ENCODE data around the gene KRT34.
"Not testable (repeated sequence)": the region's sequence is repeated elsewhere in the genome, so short reads cannot be mapped to it uniquely, and the experiment has no call there.

Gene KRT34

DNA sequence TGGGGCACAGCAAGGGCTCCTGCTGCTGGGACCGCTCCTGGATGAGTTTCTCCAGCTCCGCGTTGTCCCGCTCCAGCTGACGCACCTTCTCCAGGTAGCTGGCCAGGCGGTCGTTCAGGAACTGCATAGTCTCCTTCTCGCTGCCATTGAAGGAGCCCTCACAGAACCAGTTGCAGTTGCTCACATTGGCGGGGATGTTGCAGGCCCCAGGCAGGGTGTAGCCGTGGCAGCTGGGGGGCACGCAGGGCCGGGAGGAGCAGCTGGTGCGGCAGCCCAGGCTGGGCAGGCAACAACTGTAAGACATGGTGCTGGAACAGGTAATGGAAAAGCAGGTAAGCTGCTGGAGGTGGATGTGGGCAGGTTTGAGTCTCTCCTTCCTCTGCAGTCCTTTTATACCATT lies at the start of gene KRT34:
Gene KRT34, minus strand, starts transcription at position 364 of the 400 bp plus-strand sequence. Its CDS starts 60 bp downstream, at position 304.
- H3K9ac ChIP-seq (ENCODE audit: low read length); H3K27ac ChIP-seq (ENCODE audit: low read depth, low read length): not testable (repeated sequence)

DNA sequence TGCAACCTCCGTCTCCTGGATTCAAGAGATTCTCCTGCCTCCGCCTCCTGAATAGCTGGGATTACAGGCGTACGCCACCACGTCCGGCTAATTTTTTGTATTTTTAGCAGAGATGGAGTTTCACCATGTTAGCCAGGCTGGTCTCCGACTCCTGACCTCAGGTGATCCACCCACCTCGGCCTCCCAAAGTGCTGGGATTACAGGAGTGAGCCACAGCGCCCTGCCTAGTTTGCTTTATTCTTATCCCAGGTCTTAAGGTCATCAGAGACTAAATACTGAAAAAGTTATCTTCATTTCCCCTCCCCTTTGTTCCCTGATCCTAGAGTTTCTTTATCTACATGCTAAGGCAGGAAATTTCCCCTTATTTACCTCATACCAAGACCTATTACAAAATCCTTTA lies 48.3 kb upstream of the KRT34 start:
- H2AFZ ChIP-seq (ENCODE audit: low read depth, low read length, severe bottlenecking); H3K79me2 ChIP-seq (ENCODE audit: insufficient read depth, low read length); H3K9ac ChIP-seq (ENCODE audit: low read length); H3K27me3 ChIP-seq (ENCODE audit: low read length); H4K20me1 ChIP-seq (ENCODE audit: low read depth, low read length); H3K9me2 ChIP-seq (replicated peaks; ENCODE audit: insufficient read depth, low read length); H3K9me3 ChIP-seq (ENCODE audit: insufficient read depth, low read length); H3K4me2 ChIP-seq (ENCODE audit: low read depth, low read length, poor library complexity, severe bottlenecking); H3K36me3 ChIP-seq (ENCODE audit: low read length); H3K27ac ChIP-seq (ENCODE audit: low read depth, low read length); H3K4me3 ChIP-seq (ENCODE audit: insufficient read depth, low read length, poor library complexity, severe bottlenecking); H3F3A ChIP-seq (ENCODE audit: insufficient read depth): not testable (repeated sequence)

More for the DNA sequence above, at the start of gene KRT34:
- not testable (repeated sequence) for H3K9me2 ChIP-seq (replicated peaks; ENCODE audit: insufficient read depth, low read length); H3K79me2 ChIP-seq (ENCODE audit: insufficient read depth, low read length); H3K4me2 ChIP-seq (ENCODE audit: low read depth, low read length, poor library complexity, severe bottlenecking); H2AFZ ChIP-seq (ENCODE audit: low read depth, low read length, severe bottlenecking); H3K27me3 ChIP-seq (ENCODE audit: low read length); H3F3A ChIP-seq (ENCODE audit: insufficient read depth); H4K20me1 ChIP-seq (ENCODE audit: low read depth, low read length); H3K4me3 ChIP-seq (ENCODE audit: insufficient read depth, low read length, poor library complexity, severe bottlenecking); H3K9me3 ChIP-seq (ENCODE audit: insufficient read depth, low read length); H3K36me3 ChIP-seq (ENCODE audit: low read length)

DNA sequence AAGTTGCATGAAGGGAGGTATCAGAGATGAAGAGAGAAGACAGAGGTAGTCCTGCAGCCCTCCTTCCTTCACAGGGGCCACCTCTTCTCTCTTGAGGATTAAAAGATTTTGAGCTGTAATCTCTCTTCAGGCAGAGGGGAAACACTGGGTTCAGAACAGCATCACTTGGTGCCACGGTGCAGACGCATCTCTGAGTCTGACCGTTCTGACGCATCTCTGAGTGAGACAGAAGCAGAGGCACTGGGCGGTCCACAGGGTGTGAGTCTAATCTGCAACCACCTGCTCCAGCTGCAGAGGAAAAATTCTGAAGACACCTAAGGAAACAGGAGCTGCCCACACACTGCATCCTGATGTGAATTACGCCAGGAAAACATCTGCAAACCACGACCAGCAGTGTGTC lies 47.6 kb upstream of the KRT34 start:
- Histone ChIP-seq H3F3A (ENCODE audit: insufficient read depth) (no peaks in the 10 kb centered on the region), H3K27ac (ENCODE audit: low read depth, low read length) (no peak overlapping the region), H3K9ac (ENCODE audit: low read length) (no peak overlapping the region), H2AFZ (ENCODE audit: low read depth, low read length, severe bottlenecking) (no peak overlapping the region), H3K79me2 (ENCODE audit: insufficient read depth, low read length) (no peaks in the 10 kb centered on the region), H4K20me1 (ENCODE audit: low read depth, low read length) (no peaks in the 10 kb centered on the region), H3K9me2 (replicated peaks; ENCODE audit: insufficient read depth, low read length) (no peaks in the 10 kb centered on the region), H3K9me3 (ENCODE audit: insufficient read depth, low read length) (no peaks in the 10 kb centered on the region), H3K4me3 (ENCODE audit: insufficient read depth, low read length, poor library complexity, severe bottlenecking) (no peak overlapping the region), H3K36me3 (ENCODE audit: low read length) (no peaks in the 10 kb centered on the region), H3K27me3 (ENCODE audit: low read length) (no peaks in the 10 kb centered on the region), H3K4me2 (ENCODE audit: low read depth, low read length, poor library complexity, severe bottlenecking) (no peak overlapping the region)
- TF ChIP-seq EZH2phosphoT487 (conservative IDR thresholded peaks at IDR 0.05; ENCODE audit: low read length), result no peak
- TF ChIP-seq, protein P1, sequence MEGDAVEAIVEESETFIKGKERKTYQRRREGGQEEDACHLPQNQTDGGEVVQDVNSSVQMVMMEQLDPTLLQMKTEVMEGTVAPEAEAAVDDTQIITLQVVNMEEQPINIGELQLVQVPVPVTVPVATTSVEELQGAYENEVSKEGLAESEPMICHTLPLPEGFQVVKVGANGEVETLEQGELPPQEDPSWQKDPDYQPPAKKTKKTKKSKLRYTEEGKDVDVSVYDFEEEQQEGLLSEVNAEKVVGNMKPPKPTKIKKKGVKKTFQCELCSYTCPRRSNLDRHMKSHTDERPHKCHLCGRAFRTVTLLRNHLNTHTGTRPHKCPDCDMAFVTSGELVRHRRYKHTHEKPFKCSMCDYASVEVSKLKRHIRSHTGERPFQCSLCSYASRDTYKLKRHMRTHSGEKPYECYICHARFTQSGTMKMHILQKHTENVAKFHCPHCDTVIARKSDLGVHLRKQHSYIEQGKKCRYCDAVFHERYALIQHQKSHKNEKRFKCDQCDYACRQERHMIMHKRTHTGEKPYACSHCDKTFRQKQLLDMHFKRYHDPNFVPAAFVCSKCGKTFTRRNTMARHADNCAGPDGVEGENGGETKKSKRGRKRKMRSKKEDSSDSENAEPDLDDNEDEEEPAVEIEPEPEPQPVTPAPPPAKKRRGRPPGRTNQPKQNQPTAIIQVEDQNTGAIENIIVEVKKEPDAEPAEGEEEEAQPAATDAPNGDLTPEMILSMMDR (IDR thresholded peaks at IDR 0.05; ENCODE audit: insufficient read depth, low read length, poor library complexity, severe bottlenecking), result no peak

DNA sequence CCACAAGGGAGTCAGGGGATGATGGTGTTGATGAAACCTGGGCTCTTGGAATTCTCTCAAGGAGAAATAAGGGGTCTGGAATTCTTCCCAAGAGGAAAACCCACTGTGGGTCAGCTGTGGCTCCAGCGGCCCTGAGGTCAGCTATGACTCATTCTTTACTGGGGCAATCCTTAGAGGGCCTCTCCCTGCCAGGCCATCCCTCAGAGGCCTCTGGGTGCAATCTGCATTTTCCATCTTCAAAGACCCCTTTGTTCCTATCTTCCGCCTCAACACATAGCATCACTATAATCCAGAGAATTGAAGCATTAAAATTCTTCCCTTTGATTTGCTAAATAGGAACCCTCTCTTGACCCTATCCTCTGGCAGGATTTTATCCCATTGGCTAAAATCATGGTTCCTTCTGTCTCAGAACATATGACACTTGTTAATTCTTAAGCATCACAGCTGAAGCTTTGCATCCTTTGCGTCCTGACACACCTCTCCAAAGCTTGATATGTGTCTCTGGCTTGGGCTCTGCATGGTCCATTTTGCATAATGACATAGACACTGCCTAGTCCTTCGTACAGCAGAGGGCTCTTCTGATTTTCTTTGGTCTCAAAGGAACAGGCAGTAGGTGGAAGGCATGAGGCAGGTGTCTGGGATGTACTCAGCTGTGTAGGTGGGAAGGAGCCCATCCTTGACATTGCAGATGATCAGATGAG lies 46.6 kb upstream of the KRT34 start:
- no peaks in the 10 kb centered on the region for H3K9me3 ChIP-seq (ENCODE audit: insufficient read depth, low read length)
- no peaks in the 10 kb centered on the region for H3F3A ChIP-seq (ENCODE audit: insufficient read depth)
- no peaks in the 10 kb centered on the region for H3K36me3 ChIP-seq (ENCODE audit: low read length)
- H2AFZ ChIP-seq (ENCODE audit: low read depth, low read length, severe bottlenecking), result no peak overlapping the region
- no peak overlapping the region for H3K9ac ChIP-seq (ENCODE audit: low read length)
- no peaks in the 10 kb centered on the region for H3K79me2 ChIP-seq (ENCODE audit: insufficient read depth, low read length)
- no peaks in the 10 kb centered on the region for H3K9me2 ChIP-seq (replicated peaks; ENCODE audit: insufficient read depth, low read length)
- TF ChIP-seq EZH2phosphoT487 (conservative IDR thresholded peaks at IDR 0.05; ENCODE audit: low read length), result no peak
- TF ChIP-seq, protein P1 (IDR thresholded peaks at IDR 0.05; ENCODE audit: insufficient read depth, low read length, poor library complexity, severe bottlenecking), result no peak
- no peak overlapping the region for H3K27ac ChIP-seq (ENCODE audit: low read depth, low read length)
- no peaks in the 10 kb centered on the region for H4K20me1 ChIP-seq (ENCODE audit: low read depth, low read length)
- no peak overlapping the region for H3K4me3 ChIP-seq (ENCODE audit: insufficient read depth, low read length, poor library complexity, severe bottlenecking)
- H3K4me2 ChIP-seq (ENCODE audit: low read depth, low read length, poor library complexity, severe bottlenecking), result no peak overlapping the region
- H3K27me3 ChIP-seq (ENCODE audit: low read length), result no peaks in the 10 kb centered on the region
